PFSK-1 (cell line): ENCODE measurements around the gene METAP1.

Source experiments
- FOXP2 ChIP-seq: optimal IDR thresholded peaks from 2 replicates; pipeline ENCODE3; 2011; ENCODE audit warnings: borderline replicate concordance, control low read depth, inconsistent platforms; ENCODE audit not compliant: insufficient read depth; ENCODE audit errors: extremely low read length, extremely low read depth
- POLR2AphosphoS5 ChIP-seq: IDR thresholded peaks from 2 replicates; pipeline ENCODE4 v1.6.1; 2012; ENCODE audit warnings: low read depth, mild to moderate bottlenecking, control low read depth, low read length, moderate library complexity

DNA sequence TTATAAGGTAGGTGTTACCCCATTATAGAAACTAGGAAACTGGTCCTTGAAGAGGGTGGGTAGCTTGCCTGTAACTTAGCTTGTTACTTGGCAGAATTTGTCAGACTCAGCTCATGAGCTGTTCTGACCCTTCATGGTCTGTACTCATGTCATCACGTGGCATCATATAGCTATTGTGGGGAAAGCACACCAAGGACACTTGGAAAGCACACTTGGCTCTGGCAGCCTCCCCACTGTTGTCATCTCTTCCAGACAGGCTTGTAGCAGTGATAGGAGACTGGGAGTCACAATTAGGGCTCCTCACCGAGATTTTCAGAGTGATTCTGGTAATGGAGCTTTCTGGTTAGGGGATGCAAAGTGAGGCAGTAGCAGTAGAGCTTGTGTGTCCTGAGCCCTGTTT is 62.7 kb downstream of the METAP1 start:
- no peak for TF ChIP-seq POLR2AphosphoS5
- TF ChIP-seq FOXP2, result no peak
